Fibroblast of lung (primary cell): ENCODE data around the gene COG4.

Experiments
- EZH2 ChIP-seq: IDR thresholded peaks from 2 replicates; pipeline ENCODE4 v1.5.1; 2012; ENCODE audit warnings: low read length, control low read depth, mild to moderate bottlenecking; ENCODE audit errors: missing control alignments
- TF ChIP-seq, protein P1 (sequence below), 2 donors: IDR thresholded peaks in 1 of 2; conservative IDR thresholded peaks in 1 of 2; 1 replicate in 1 of 2; 2 replicates in 1 of 2; pipeline ENCODE4 v1.5.1; 2011 to 2012; ENCODE audit warnings: low read length in 2 of 2, control low read depth in 1 of 2, inconsistent platforms in 1 of 2, low read depth in 1 of 2, mild to moderate bottlenecking in 1 of 2

DNA sequence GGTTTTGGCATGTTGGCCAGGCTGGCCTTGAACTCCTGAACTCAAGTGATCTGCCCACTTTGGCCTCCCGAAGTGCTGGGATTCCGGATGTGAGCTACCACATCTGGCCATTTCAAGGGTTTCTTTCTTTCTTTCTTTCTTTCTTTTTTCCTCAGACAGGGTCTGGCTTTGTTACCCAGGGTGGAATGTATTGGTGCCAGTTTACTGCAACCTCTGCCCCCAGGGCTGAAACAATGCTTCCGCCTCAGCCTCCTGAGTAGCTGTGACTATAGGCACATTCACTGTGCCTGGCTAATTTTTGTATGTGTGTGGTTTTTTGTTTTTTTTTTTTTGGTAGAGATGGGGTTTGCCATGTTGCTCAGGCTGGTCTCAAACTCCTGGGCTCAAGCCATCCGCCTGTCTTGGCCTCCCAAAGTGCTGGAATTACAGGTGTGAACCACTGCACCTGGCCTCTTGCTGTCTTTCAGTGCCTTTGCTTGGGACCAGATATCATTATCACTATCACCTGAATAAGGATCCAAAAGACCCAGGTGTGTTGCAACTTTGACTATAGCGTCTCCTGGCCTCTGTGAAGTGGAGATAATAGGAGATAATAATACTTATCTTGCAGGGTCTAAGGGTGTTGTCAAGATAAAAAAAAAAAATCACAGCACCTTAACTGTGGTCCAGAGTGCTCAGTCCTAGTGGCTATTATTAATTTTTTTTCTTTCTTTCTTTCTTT, 65.7 kb downstream of the COG4 start:
- TF ChIP-seq, protein P1, sequence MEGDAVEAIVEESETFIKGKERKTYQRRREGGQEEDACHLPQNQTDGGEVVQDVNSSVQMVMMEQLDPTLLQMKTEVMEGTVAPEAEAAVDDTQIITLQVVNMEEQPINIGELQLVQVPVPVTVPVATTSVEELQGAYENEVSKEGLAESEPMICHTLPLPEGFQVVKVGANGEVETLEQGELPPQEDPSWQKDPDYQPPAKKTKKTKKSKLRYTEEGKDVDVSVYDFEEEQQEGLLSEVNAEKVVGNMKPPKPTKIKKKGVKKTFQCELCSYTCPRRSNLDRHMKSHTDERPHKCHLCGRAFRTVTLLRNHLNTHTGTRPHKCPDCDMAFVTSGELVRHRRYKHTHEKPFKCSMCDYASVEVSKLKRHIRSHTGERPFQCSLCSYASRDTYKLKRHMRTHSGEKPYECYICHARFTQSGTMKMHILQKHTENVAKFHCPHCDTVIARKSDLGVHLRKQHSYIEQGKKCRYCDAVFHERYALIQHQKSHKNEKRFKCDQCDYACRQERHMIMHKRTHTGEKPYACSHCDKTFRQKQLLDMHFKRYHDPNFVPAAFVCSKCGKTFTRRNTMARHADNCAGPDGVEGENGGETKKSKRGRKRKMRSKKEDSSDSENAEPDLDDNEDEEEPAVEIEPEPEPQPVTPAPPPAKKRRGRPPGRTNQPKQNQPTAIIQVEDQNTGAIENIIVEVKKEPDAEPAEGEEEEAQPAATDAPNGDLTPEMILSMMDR (conservative IDR thresholded peaks at IDR 0.05 in 1 of 2, IDR thresholded peaks at IDR 0.05 in 1 of 2; ENCODE audit: low read depth in 1 of 2, low read length in 2 of 2) = no peak
- no peak for TF ChIP-seq EZH2
